Fibroblast of villous mesenchyme (primary cell): ENCODE results near the gene COMMD7. TPM values are rescaled to one million over a fixed set of nuclear protein-coding genes. Genes with fewer than 3 reads are reported as not detected.

ENCODE experiments used
- DNase-seq: peaks from one replicate; pipeline ENCODE4 v3.0.0-alpha.2; 2010; ENCODE audit warnings: low read depth
- H3K4me3 ChIP-seq: 2 replicates; pipeline ENCODE4 v1.5.1; 2011; ENCODE audit warnings: low read depth, mild to moderate bottlenecking, low read length
- total RNA-seq: library from RNA; depleted of rRNA; stranded (reverse); fragments of >200 nt; gene quantifications from 2 replicates; pipeline ENCODE4 v1.2.3, GENCODE V29; 2012
- TF ChIP-seq, protein P1 (sequence below): IDR thresholded peaks from 2 replicates; pipeline ENCODE4 v1.5.1; 2012; ENCODE audit warnings: low read depth, mild to moderate bottlenecking, low read length; ENCODE audit not compliant: insufficient read depth

The COMMD7 gene
- total RNA-seq, 1 donor, result 45.8 TPM

DNA sequence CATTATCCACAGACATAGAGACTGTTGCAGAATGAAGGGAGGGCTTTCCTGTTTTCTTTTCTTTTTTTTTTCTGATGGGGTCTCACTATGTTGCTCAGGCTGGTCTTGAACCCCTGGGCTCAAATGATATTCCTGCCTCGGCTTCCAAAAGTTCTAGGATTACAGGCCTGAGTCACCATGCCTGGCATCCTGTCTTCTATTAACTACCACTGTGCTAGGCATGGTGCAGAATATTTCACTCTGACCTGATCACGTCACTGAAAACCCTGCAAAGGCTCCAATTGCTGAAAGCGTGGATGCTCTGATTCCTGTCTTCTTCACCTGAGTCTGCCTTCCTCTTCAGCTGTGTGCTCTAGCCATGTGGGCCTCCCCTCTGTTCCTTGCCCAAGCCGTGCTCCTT, 10.5 kb upstream of the COMMD7 start:
- no peak overlapping the region for H3K4me3 ChIP-seq
- DNase-seq, result no peak
- TF ChIP-seq, protein P1, sequence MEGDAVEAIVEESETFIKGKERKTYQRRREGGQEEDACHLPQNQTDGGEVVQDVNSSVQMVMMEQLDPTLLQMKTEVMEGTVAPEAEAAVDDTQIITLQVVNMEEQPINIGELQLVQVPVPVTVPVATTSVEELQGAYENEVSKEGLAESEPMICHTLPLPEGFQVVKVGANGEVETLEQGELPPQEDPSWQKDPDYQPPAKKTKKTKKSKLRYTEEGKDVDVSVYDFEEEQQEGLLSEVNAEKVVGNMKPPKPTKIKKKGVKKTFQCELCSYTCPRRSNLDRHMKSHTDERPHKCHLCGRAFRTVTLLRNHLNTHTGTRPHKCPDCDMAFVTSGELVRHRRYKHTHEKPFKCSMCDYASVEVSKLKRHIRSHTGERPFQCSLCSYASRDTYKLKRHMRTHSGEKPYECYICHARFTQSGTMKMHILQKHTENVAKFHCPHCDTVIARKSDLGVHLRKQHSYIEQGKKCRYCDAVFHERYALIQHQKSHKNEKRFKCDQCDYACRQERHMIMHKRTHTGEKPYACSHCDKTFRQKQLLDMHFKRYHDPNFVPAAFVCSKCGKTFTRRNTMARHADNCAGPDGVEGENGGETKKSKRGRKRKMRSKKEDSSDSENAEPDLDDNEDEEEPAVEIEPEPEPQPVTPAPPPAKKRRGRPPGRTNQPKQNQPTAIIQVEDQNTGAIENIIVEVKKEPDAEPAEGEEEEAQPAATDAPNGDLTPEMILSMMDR, result no peak

DNA sequence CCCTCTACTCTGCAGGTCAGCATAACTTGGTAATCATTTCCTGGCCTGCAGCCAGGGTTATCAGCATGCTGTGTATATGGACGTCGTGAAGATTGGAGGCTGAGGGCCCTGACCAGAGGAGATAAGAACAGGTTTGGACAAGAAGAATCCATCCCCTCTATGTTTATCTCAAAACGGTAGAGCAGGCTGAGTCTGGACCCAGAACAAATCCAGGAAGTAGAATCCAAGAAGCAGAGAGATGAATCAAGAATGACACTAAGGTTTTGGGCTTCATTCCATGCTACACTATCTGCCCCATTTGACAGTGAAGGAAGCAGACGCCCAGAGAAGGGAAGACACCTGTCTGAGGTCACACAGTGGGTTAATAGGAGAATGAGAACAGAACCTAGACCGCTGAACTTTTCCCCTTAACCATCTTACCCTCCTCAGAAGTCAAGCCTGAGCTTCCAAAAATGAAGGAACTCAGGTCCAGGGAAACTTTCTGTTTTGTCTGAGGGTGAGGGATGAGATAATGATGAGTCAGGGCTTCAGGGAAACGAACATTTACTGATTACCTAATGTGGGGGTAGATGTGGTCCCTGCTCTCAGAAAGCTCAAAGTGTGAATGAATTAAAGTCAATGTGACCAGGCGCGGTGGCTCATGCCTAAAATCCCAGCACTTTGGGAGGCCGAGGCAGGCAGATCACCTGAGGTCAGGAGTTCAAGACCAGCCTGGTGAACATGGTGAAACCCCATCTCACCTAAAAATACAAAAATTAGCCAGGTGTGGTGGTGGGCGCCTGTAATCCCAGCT, 9.4 kb upstream of the COMMD7 start:
- DNase-seq, result peak; percentile 64
- H3K4me3 ChIP-seq, result no peak overlapping the region

DNA sequence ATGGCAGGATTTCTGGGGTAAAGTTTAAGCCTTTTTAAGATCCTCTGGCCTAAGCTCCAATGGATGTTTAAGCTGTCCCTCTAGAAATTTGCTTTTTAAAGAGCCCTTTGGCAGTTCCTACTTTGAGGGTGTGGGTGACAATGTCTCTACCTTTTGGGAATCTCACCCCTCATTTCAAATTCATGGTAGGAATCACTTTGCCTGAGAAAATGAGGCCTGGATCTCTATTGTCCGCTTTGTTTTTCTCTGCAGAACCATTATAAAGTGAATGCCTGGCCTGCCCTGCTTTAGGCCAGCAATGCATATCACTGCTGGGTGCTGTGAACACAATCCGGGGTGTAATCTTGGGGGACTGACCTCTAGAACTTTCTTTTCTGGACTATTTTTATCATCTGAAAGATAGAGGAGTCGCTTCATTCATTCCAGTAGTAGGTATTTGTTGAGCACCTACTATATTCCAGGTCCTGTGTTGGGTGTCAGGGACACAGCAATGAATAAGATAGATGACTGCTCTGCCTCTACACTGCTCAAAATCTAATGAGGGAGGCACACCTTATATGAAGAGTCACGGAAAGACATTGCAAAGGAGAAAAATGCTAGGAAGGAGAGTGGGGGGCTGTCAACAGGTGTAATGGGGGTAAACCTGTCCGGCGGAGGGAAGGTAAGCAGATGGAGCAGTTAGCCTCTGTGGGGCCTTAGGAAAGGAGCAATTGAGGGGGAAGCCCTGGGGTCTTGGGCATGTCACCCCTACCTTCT, 8.6 kb upstream of the COMMD7 start:
- no peak overlapping the region for H3K4me3 ChIP-seq
- TF ChIP-seq, protein P1, result no peak
- no peak for DNase-seq

More for the DNA sequence above, 9.4 kb upstream of the COMMD7 start:
- TF ChIP-seq, protein P1, result no peak

DNA sequence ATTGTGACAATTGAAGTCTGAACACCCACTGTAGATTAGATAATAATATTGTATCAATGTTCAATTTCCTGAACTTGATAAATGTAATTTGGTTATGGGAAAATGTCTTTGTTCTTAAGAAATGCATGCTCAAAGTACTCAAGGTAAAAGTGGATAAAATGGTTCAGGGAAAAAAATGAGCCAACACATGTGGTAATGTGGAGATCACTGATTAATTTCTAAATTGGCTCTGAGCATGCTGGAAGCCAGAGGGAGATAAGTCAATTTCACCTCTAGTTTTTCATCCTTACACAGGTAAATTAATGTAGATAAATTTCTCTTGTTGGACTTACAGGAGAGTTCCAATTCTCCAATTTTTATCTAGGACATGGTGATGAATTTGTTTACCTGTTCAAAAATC, 8.0 kb upstream of the COMMD7 start:
- TF ChIP-seq, protein P1, result no peak
- DNase-seq, result no peak
- no peak overlapping the region for H3K4me3 ChIP-seq

DNA sequence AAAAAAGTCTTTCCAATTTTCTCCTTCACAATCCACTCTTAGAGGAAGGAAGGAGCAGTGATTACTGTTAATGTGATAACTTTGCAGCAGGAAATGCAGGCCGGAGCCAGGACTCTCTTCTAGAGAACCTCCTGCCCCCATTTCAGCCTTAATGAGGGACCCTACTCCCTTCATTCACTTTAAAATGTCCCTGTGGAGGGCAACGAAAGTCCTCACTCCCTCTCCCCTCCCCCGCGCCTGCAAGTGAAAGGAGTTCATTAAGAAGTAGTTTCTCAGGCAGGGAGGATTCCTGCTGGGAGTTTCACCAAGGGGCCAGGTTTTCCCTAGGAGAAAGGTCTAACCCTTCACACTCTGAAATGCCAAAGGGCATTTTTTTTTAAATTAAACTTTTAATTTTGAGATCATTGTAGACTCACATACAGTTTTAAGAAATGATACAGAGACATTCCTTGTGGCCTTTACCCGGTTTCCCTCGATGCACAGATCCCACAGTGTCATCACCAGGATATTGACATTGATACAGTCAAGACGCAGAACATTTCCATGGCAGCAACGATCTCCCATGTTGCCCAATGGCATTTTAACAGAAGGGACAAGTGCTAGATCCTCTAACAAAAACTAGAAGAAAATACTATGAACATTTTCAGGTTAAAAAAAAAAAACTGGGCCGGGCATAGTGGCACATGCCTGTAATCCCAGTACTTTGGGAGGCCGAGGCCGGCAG, 6.8 kb upstream of the COMMD7 start:
- peak; percentile 40 for DNase-seq
- TF ChIP-seq, protein P1, result no peak
- H3K4me3 ChIP-seq, result no peak overlapping the region

DNA sequence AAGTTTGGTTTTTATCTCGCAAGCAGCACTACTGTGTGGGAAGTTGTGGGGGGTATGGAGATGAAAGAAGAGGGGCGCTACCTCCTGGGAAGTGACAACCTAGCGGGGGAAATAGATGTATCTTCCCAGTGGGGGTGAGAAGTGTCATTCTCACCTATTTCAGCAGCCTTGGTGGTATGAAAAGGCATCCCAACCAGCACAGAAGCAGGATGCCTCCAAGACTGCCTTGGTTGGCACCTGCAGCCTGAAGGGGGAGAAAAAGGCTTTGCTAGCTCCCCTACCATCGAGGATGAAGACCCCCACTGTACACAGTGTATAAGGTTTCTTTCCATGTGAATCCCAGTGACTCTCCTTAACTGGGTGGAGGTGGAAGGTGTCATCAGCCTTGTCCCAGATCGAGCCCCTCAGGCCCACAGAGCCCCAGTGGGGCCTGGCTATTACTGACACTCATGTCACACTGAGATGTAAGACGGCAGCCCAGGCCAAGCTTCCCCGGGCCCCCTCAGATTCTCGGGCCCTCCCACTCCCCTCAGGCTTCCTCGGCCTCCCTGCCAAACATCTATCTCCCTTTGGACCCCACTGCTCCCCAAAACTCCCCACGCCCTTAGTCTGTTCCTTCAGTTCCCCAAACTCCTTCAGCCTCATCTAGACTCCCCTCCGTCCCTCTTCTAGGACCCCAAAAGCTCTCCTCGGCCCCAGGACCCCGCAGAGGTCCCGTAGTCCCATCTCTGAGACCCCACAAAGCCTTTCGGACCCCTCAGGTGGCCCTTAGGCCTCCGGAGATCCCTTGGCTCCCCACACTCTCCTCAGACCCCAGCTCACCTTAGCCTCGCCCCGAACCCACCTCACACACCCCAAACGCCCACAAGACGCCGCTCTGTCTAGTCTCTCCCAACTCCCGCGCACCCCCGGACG, 688 bp downstream of the COMMD7 start:
- H3K4me3 ChIP-seq, result peak overlapping the region; percentile 82
- TF ChIP-seq, protein P1, result no peak
- DNase-seq, result no peak
